NCI-H510A (cell line): Measurements from ENCODE around the gene ASB15.

Experiments used
- DNase-seq: peaks from one replicate; lab custom pipeline; 2025; lab: John Stamatoyannopoulos, UW

ASB15 gene

GRCh38 chr7:123635551-123636359 is 34.1 kb downstream of the ASB15 start:
- no peak for DNase-seq

GRCh38 chr7:123637203-123637602 is 35.6 kb downstream of the ASB15 start:
- no peak for DNase-seq

GRCh38 chr7:123637878-123638277 is 36.3 kb downstream of the ASB15 start:
- DNase-seq = no peak

GRCh38 chr7:123639631-123640030 is 38.0 kb downstream of the ASB15 start:
- no peak for DNase-seq

GRCh38 chr7:123640583-123640982 is 39.0 kb downstream of the ASB15 start:
- DNase-seq = no peak

GRCh38 chr7:123641901-123642300 is 40.3 kb downstream of the ASB15 start:
- DNase-seq = no peak

- DNase-seq = peak; percentile 37
These were observed 42.1 kb downstream of the ASB15 start for GRCh38 chr7:123643495-123644441.

- no peak for DNase-seq
These were observed 43.9 kb downstream of the ASB15 start for GRCh38 chr7:123645516-123645915.

- no peak for DNase-seq
These were observed 45.6 kb downstream of the ASB15 start for GRCh38 chr7:123647106-123647730.

- no peak for DNase-seq
These were observed 48.3 kb downstream of the ASB15 start for GRCh38 chr7:123649964-123650363.

GRCh38 chr7:123650595-123650994 is 49.0 kb downstream of the ASB15 start:
- DNase-seq = no peak

- no peak for DNase-seq
These were observed 50.8 kb downstream of the ASB15 start for GRCh38 chr7:123652406-123652805.

- no peak for DNase-seq
These were observed 51.5 kb downstream of the ASB15 start for GRCh38 chr7:123653162-123653561.

- DNase-seq = no peak
These were observed 54.0 kb downstream of the ASB15 start, which contains the start of gene LMOD2 for GRCh38 chr7:123655614-123656013. Gene LMOD2, plus strand, starts transcription at chr7:123655866. Its CDS starts 98 bp downstream, at chr7:123655964.

- DNase-seq = no peak
These were observed 55.1 kb downstream of the ASB15 start for GRCh38 chr7:123656544-123657303.

- no peak for DNase-seq
These were observed 55.7 kb downstream of the ASB15 start for GRCh38 chr7:123657304-123657685.

- DNase-seq = no peak
These were observed 56.4 kb downstream of the ASB15 start for GRCh38 chr7:123658023-123658422.

- no peak for DNase-seq
These were observed 59.1 kb downstream of the ASB15 start for GRCh38 chr7:123660514-123661354.

- no peak for DNase-seq
These were observed 60.1 kb downstream of the ASB15 start for GRCh38 chr7:123661765-123662164.

- DNase-seq = no peak
These were observed 60.7 kb downstream of the ASB15 start for GRCh38 chr7:123662293-123662692.

GRCh38 chr7:123662755-123663154 is 61.1 kb downstream of the ASB15 start:
- DNase-seq = no peak
